HCT116 (cell line): ENCODE data around the gene POU2F3. TPM values are rescaled to one million over a fixed set of nuclear protein-coding genes. Genes with fewer than 3 reads are reported as not detected.

Experiments used
- ATAC-seq: fragments of 200-7000 bp; cut with Tn5 transposase; 2 replicates; pipeline ENCODE4 v1.9.1; 2020; ENCODE audit warnings: mild to moderate bottlenecking, moderate library complexity
- BruUV-seq: library from RNA; stranded (reverse); fragments of 400-500 nt; replicated peaks from 2 replicates; lab custom pipeline; 2021; lab: Mats Ljungman, UMichigan
- CTCF ChIA-PET: fragments of 300-600 bp; sonication (Branson Sonifier 250); formaldehyde crosslinking; loops from one replicate; lab custom pipeline; 2021; ENCODE audit warnings: antibody characterized with exemption; lab: Charles Lee
- POLR2A ChIA-PET: fragments of 300-600, 350-600 bp; sonication (Branson Sonifier 250); formaldehyde crosslinking; loops from one replicate; lab custom pipeline; 2021; ENCODE audit warnings: antibody characterized with exemption; lab: Charles Lee
- RAD21 ChIA-PET, 2 experiments: fragments of 300-600 bp; sonication (Branson Sonifier 250); formaldehyde crosslinking; loops; one replicate each; lab custom pipeline; 2023; ENCODE audit warnings: low total read pairs in 2 of 2; ENCODE audit not compliant: uncharacterized antibody in 2 of 2, unreplicated experiment in 2 of 2, low non-redundant PET in 1 of 2; lab: Charles Lee
- DNase-seq: peaks from one replicate; pipeline ENCODE4 v3.0.0-alpha.2; 2010; ENCODE audit warnings: low read depth, low spot score
- H2AFZ ChIP-seq: fragments of 200-600 bp; shearing (Covaris generic), sonication (generic); 2 replicates; pipeline ENCODE4 v1.6.1; 2017; ENCODE audit warnings: low read depth, mixed run types, mixed read lengths, antibody characterized with exemption, low read length; ENCODE audit not compliant: poor library complexity, severe bottlenecking
- H3K27ac ChIP-seq: 2 replicates; pipeline ENCODE4 v1.5.1; 2012; ENCODE audit warnings: low read depth, low read length
- H3K27me3 ChIP-seq: fragments of 200-600 bp; sonication (generic); 2 replicates; pipeline ENCODE4 v1.6.1; 2016; ENCODE audit warnings: mixed run types, low read length, mixed read lengths; ENCODE audit not compliant: insufficient read depth
- H3K36me3 ChIP-seq, 2 experiments: fragments of 200-500 bp in 1 of 2; fragments of 200-600 bp in 1 of 2; sonication (Bioruptor generic) in 1 of 2; sonication (generic) in 1 of 2; 2 replicates each; pipeline versions ENCODE4 v1.5.1 to v1.6.1; 2014 to 2016; ENCODE audit warnings: low read length in 2 of 2, inconsistent platforms in 1 of 2, mixed read lengths in 1 of 2, mixed run types in 1 of 2; ENCODE audit not compliant: insufficient read depth in 2 of 2, control insufficient read depth in 1 of 2
- H3K4me1 ChIP-seq, 2 experiments: fragments of 200-600 bp in 1 of 2; sonication (generic) in 1 of 2; 2 replicates each; pipeline versions ENCODE4 v1.5.1 to v1.6.1; 2012 to 2017; ENCODE audit warnings: low read length in 2 of 2, inconsistent platforms in 1 of 2, mild to moderate bottlenecking in 1 of 2, mixed read lengths in 1 of 2, mixed run types in 1 of 2, moderate library complexity in 1 of 2; ENCODE audit not compliant: insufficient read depth in 2 of 2, control insufficient read depth in 1 of 2
- H3K4me2 ChIP-seq: fragments of 200-600 bp; sonication (generic); 2 replicates; pipeline ENCODE4 v1.6.1; 2017; ENCODE audit warnings: mixed run types, low read length, mixed read lengths
- H3K4me3 ChIP-seq, 2 experiments: fragments of 200-600 bp in 1 of 2; sonication (generic) in 1 of 2; replicated peaks in 1 of 2; 2 replicates each; pipeline ENCODE4 v1.5.1; 2011 to 2016; ENCODE audit warnings: low read length in 2 of 2, control low read depth in 1 of 2, low read depth in 1 of 2, mild to moderate bottlenecking in 1 of 2, mixed read lengths in 1 of 2, mixed run types in 1 of 2
- H3K79me2 ChIP-seq: fragments of 200-600 bp; sonication (generic); 2 replicates; pipeline ENCODE4 v1.6.1; 2017; ENCODE audit warnings: mild to moderate bottlenecking, mixed run types, low read length, moderate library complexity, mixed read lengths; ENCODE audit not compliant: insufficient read depth
- H3K9ac ChIP-seq: fragments of 200-600 bp; sonication (generic); 2 replicates; pipeline ENCODE4 v1.6.1; 2016; ENCODE audit warnings: low read length, mixed read lengths
- H3K9me2 ChIP-seq: fragments of 200-600 bp; sonication (generic), shearing (Covaris generic); 2 replicates; pipeline ENCODE4 v1.6.1; 2017; ENCODE audit warnings: mixed run types, mild to moderate bottlenecking, moderate library complexity; ENCODE audit not compliant: insufficient read depth
- H3K9me3 ChIP-seq, 2 experiments: fragments of 200-500 bp in 1 of 2; fragments of 200-600 bp in 1 of 2; sonication (Bioruptor generic) in 1 of 2; sonication (generic) in 1 of 2; 2 replicates each; pipeline ENCODE4 v1.6.1; 2014 to 2017; ENCODE audit warnings: low read length in 2 of 2, mixed read lengths in 2 of 2, inconsistent platforms in 1 of 2, low read depth in 1 of 2, mild to moderate bottlenecking in 1 of 2, mixed run types in 1 of 2, moderate library complexity in 1 of 2; ENCODE audit not compliant: control insufficient read depth in 1 of 2, insufficient read depth in 1 of 2
- H4K20me1 ChIP-seq: fragments of 200-600 bp; sonication (generic), shearing (Covaris generic); 2 replicates; pipeline ENCODE4 v1.6.1; 2017; ENCODE audit warnings: mixed run types, mild to moderate bottlenecking, moderate library complexity; ENCODE audit not compliant: insufficient read depth
- EZH2phosphoT487 ChIP-seq: fragments of 200-600 bp; IDR thresholded peaks from 2 replicates; pipeline ENCODE4 v1.6.1; 2018; ENCODE audit warnings: antibody characterized with exemption, borderline replicate concordance
- JUND ChIP-seq: IDR thresholded peaks from 2 replicates; pipeline ENCODE4 v1.6.1; 2012
- POLR2A ChIP-seq: IDR thresholded peaks from 2 replicates; pipeline ENCODE4 v1.7.0; 2011; ENCODE audit warnings: borderline replicate concordance; ENCODE audit not compliant: insufficient read depth, insufficient read length; ENCODE audit errors: extremely low read depth
- POLR2AphosphoS5 ChIP-seq: IDR thresholded peaks from 2 replicates; pipeline ENCODE4 v1.6.1; 2011; ENCODE audit warnings: mild to moderate bottlenecking, low read depth, low read length, moderate library complexity
- SIN3A ChIP-seq: IDR thresholded peaks from 2 replicates; pipeline ENCODE4 v1.6.1; 2012; ENCODE audit warnings: low read depth
- SP1 ChIP-seq: IDR thresholded peaks from 2 replicates; pipeline ENCODE4 v1.6.1; 2012; ENCODE audit warnings: low read depth
- SRF ChIP-seq: IDR thresholded peaks from 2 replicates; pipeline ENCODE4 v1.6.1; 2012; ENCODE audit warnings: low read depth
- TCF7L2 ChIP-seq: IDR thresholded peaks from 2 replicates; pipeline ENCODE4 v1.7.0; 2011; ENCODE audit warnings: borderline replicate concordance, inconsistent platforms; ENCODE audit not compliant: insufficient read depth, insufficient read length; ENCODE audit errors: extremely low read depth
- YY1 ChIP-seq: IDR thresholded peaks from 2 replicates; pipeline ENCODE4 v1.6.1; 2011; ENCODE audit warnings: low read length, low read depth, moderate library complexity, mild to moderate bottlenecking; ENCODE audit not compliant: insufficient replicate concordance; ENCODE audit errors: extremely low read depth
- intact Hi-C: fragments of 100-400 bp; cut with micrococcal nuclease; formaldehyde crosslinking; loops from 2 replicates; pipeline ENCODE4 v1.10.0; 2022
- total RNA-seq: library from RNA; stranded (reverse); gene quantifications from one replicate; pipeline ENCODE4 v1.2.1, GENCODE V29; 2021; ENCODE audit not compliant: unreplicated experiment
- TF ChIP-seq, protein P1 (sequence below): IDR thresholded peaks from 2 replicates; pipeline ENCODE4 v1.6.1; 2012
- TF ChIP-seq, protein P2 (sequence below): IDR thresholded peaks from 2 replicates; pipeline ENCODE4 v1.6.1; 2012; ENCODE audit warnings: low read depth
- TF ChIP-seq, protein P3 (sequence below): IDR thresholded peaks from 2 replicates; pipeline ENCODE4 v1.6.1; 2012
- TF ChIP-seq, protein P4 (sequence below), 3 experiments: fragments of 200-600 bp in 1 of 3; sonication (generic) in 1 of 3; IDR thresholded peaks in 2 of 3; conservative IDR thresholded peaks in 1 of 3; 2 replicates each; pipeline ENCODE4 v1.5.1; 2012 to 2017; ENCODE audit warnings: low read depth in 2 of 3, low read length in 2 of 3, antibody characterized with exemption in 1 of 3, borderline replicate concordance in 1 of 3, control low read depth in 1 of 3, mild to moderate bottlenecking in 1 of 3, mixed read lengths in 1 of 3, mixed run types in 1 of 3, moderate library complexity in 1 of 3; ENCODE audit not compliant: insufficient read depth in 1 of 3

POU2F3 gene
- total RNA-seq, 1 experiment from 2014 or later: 0.15 TPM

DNA sequence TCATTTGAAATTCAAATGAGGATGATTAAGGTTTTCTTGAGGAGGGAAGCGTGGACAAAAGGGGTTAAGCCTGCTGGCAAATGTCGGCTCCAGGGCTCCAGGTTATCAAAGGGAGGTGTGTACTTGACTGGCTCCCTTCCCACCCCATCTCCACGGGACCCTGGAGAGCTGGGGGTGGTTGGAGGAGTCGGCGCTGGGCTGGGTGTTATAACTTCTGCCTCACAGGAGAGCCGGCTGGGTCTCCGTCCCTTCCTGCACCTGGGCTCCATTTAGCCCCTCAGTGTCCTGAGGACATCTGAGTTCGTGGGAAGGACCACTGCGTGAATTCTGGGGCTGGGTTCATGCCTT lies 15.6 kb downstream of the POU2F3 start:
- ATAC-seq (no peak), DNase-seq (no peak)
- no peaks in the 10 kb centered on the region for H3K4me1 ChIP-seq
- peaks cover 49% of the 10 kb centered on the region; the same call in 1 of the 2 replicates for H3K27me3 ChIP-seq
- H3K79me2 ChIP-seq: no peaks in the 10 kb centered on the region
- H3K9ac ChIP-seq: no peak overlapping the region
- H3K4me3 ChIP-seq: no peak overlapping the region
- no peaks in the 10 kb centered on the region for H3K9me2 ChIP-seq
- TF ChIP-seq, protein P1, sequence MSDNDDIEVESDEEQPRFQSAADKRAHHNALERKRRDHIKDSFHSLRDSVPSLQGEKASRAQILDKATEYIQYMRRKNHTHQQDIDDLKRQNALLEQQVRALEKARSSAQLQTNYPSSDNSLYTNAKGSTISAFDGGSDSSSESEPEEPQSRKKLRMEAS: no peak
- TF ChIP-seq YY1 (no peak), POLR2AphosphoS5 (no peak), SIN3A (no peak), POLR2A (no peak), SP1 (no peak), JUND (no peak), EZH2phosphoT487 (no peak), SRF (no peak), TCF7L2 (no peak)
- TF ChIP-seq, protein P2, sequence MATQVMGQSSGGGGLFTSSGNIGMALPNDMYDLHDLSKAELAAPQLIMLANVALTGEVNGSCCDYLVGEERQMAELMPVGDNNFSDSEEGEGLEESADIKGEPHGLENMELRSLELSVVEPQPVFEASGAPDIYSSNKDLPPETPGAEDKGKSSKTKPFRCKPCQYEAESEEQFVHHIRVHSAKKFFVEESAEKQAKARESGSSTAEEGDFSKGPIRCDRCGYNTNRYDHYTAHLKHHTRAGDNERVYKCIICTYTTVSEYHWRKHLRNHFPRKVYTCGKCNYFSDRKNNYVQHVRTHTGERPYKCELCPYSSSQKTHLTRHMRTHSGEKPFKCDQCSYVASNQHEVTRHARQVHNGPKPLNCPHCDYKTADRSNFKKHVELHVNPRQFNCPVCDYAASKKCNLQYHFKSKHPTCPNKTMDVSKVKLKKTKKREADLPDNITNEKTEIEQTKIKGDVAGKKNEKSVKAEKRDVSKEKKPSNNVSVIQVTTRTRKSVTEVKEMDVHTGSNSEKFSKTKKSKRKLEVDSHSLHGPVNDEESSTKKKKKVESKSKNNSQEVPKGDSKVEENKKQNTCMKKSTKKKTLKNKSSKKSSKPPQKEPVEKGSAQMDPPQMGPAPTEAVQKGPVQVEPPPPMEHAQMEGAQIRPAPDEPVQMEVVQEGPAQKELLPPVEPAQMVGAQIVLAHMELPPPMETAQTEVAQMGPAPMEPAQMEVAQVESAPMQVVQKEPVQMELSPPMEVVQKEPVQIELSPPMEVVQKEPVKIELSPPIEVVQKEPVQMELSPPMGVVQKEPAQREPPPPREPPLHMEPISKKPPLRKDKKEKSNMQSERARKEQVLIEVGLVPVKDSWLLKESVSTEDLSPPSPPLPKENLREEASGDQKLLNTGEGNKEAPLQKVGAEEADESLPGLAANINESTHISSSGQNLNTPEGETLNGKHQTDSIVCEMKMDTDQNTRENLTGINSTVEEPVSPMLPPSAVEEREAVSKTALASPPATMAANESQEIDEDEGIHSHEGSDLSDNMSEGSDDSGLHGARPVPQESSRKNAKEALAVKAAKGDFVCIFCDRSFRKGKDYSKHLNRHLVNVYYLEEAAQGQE: no peak
- TF ChIP-seq, protein P3, sequence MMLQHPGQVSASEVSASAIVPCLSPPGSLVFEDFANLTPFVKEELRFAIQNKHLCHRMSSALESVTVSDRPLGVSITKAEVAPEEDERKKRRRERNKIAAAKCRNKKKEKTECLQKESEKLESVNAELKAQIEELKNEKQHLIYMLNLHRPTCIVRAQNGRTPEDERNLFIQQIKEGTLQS: no peak
- TF ChIP-seq, protein P4, sequence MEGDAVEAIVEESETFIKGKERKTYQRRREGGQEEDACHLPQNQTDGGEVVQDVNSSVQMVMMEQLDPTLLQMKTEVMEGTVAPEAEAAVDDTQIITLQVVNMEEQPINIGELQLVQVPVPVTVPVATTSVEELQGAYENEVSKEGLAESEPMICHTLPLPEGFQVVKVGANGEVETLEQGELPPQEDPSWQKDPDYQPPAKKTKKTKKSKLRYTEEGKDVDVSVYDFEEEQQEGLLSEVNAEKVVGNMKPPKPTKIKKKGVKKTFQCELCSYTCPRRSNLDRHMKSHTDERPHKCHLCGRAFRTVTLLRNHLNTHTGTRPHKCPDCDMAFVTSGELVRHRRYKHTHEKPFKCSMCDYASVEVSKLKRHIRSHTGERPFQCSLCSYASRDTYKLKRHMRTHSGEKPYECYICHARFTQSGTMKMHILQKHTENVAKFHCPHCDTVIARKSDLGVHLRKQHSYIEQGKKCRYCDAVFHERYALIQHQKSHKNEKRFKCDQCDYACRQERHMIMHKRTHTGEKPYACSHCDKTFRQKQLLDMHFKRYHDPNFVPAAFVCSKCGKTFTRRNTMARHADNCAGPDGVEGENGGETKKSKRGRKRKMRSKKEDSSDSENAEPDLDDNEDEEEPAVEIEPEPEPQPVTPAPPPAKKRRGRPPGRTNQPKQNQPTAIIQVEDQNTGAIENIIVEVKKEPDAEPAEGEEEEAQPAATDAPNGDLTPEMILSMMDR (IDR thresholded peaks at IDR 0.05 in 2 of 3, conservative IDR thresholded peaks at IDR 0.05 in 1 of 3; ENCODE audit: borderline replicate concordance in 1 of 3, insufficient read depth in 1 of 3, low read depth in 2 of 3, low read length in 2 of 3): no peak
- no peak overlapping the region for H3K27ac ChIP-seq
- ChIA-PET CTCF (no interaction called here), RAD21 (no interaction called here), POLR2A (no interaction called here)
- no peaks in the 10 kb centered on the region for H4K20me1 ChIP-seq
- intact Hi-C loops: no loop called here
- no peak overlapping the region for H3K4me2 ChIP-seq
- no peaks in the 10 kb centered on the region for H3K9me3 ChIP-seq
- H2AFZ ChIP-seq: no peak overlapping the region
- no peaks in the 10 kb centered on the region for H3K36me3 ChIP-seq
- no TSS peak for BruUV-seq
